HEK293 (cell line): ENCODE measurements around the gene YIF1B.
A peak's percentile ranks its signal among the peaks of the same experiment; 100 is the strongest.

Experiments used
- CTCF ChIA-PET: fragments of 350-600 bp; formaldehyde crosslinking; extraction: SDS; loops from one replicate; lab custom pipeline; 2021; ENCODE audit warnings: antibody characterized with exemption; lab: Yijun Ruan, JAX
- POLR2A ChIA-PET: fragments of 300-600 bp; formaldehyde crosslinking; extraction: SDS; loops from one replicate; lab custom pipeline; 2020; ENCODE audit warnings: antibody characterized with exemption, inconsistent platforms; lab: Yijun Ruan, JAX
- H3K27ac ChIP-seq: fragments of 200-500 bp; sonication (Bioruptor generic); 2 replicates; pipeline ENCODE4 v1.5.1; 2014; ENCODE audit warnings: low read depth, low read length, control low read depth, inconsistent platforms; ENCODE audit errors: extremely low read depth
- H3K36me3 ChIP-seq, 2 experiments: fragments of 200-500 bp in 1 of 2; sonication (Bioruptor generic) in 1 of 2; 1 replicate in 1 of 2; 2 replicates in 1 of 2; pipeline ENCODE4 v1.5.1; 2014 to 2017; ENCODE audit warnings: inconsistent platforms in 2 of 2, low read length in 2 of 2; ENCODE audit not compliant: control insufficient read depth in 2 of 2, insufficient read depth in 1 of 2
- H3K4me1 ChIP-seq: fragments of 200-500 bp; sonication (Bioruptor generic); 2 replicates; pipeline ENCODE4 v1.5.1; 2014; ENCODE audit warnings: mild to moderate bottlenecking, low read length, inconsistent platforms; ENCODE audit not compliant: control insufficient read depth, insufficient read depth
- H3K4me3 ChIP-seq: 2 replicates; pipeline ENCODE4 v1.5.1; 2011; ENCODE audit warnings: low read depth, mild to moderate bottlenecking, control low read depth, low read length, moderate library complexity
- H3K9me3 ChIP-seq: fragments of 200-500 bp; sonication (Bioruptor generic); 2 replicates; pipeline ENCODE4 v1.5.1; 2014; ENCODE audit warnings: low read depth, low read length, inconsistent platforms; ENCODE audit not compliant: control insufficient read depth, insufficient read depth
- GLIS1 ChIP-seq: fragments of 450-650 bp; formaldehyde crosslinking; IDR thresholded peaks from 2 replicates; pipeline ENCODE4 v1.5.1; 2016; ENCODE audit warnings: missing biosample characterization, missing genetic modification characterization
- KLF1 ChIP-seq: fragments of 450-650 bp; formaldehyde crosslinking; IDR thresholded peaks from 2 replicates; pipeline ENCODE4 v1.5.1; 2016; ENCODE audit warnings: missing biosample characterization, missing genetic modification characterization
- KLF17 ChIP-seq: fragments of 450-650 bp; formaldehyde crosslinking; IDR thresholded peaks from 2 replicates; pipeline ENCODE4 v1.5.1; 2016; ENCODE audit warnings: missing biosample characterization, missing genetic modification characterization
- PATZ1 ChIP-seq: fragments of 450-650 bp; formaldehyde crosslinking; IDR thresholded peaks from 2 replicates; pipeline ENCODE4 v1.5.1; 2016; ENCODE audit warnings: missing biosample characterization, missing genetic modification characterization
- ZFP37 ChIP-seq: fragments of 450-650 bp; formaldehyde crosslinking; IDR thresholded peaks from 2 replicates; pipeline ENCODE4 v1.5.1; 2016; ENCODE audit warnings: missing biosample characterization, missing genetic modification characterization
- ZNF114 ChIP-seq: fragments of 450-650 bp; formaldehyde crosslinking; IDR thresholded peaks from 2 replicates; pipeline ENCODE4 v1.5.0; 2017; ENCODE audit warnings: missing biosample characterization, missing genetic modification characterization
- ZNF248 ChIP-seq: fragments of 450-650 bp; formaldehyde crosslinking; IDR thresholded peaks from 2 replicates; pipeline ENCODE4 v1.5.1; 2017; ENCODE audit warnings: missing biosample characterization, missing genetic modification characterization
- ZNF423 ChIP-seq: fragments of 450-650 bp; formaldehyde crosslinking; IDR thresholded peaks from 2 replicates; pipeline ENCODE4 v1.5.1; 2016; ENCODE audit warnings: missing biosample characterization, missing genetic modification characterization
- ZNF529 ChIP-seq: fragments of 450-650 bp; formaldehyde crosslinking; IDR thresholded peaks from 2 replicates; pipeline ENCODE4 v1.5.1; 2017; ENCODE audit warnings: missing genetic modification characterization, missing biosample characterization; ENCODE audit not compliant: insufficient replicate concordance
- ZNF548 ChIP-seq: fragments of 450-650 bp; formaldehyde crosslinking; IDR thresholded peaks from 2 replicates; pipeline ENCODE4 v1.5.1; 2016; ENCODE audit warnings: missing biosample characterization, missing genetic modification characterization
- ZNF704 ChIP-seq: fragments of 450-650 bp; formaldehyde crosslinking; IDR thresholded peaks from 2 replicates; pipeline ENCODE4 v1.5.1; 2016; ENCODE audit warnings: missing biosample characterization, missing genetic modification characterization
- TF ChIP-seq, protein P1 (sequence below): fragments of 450-650 bp; formaldehyde crosslinking; IDR thresholded peaks from 2 replicates; pipeline ENCODE4 v1.5.0; 2017; ENCODE audit warnings: missing biosample characterization, missing genetic modification characterization, borderline replicate concordance
- TF ChIP-seq, protein P2 (sequence below): fragments of 450-650 bp; IDR thresholded peaks from 2 replicates; pipeline ENCODE4 v1.5.1; 2018; ENCODE audit warnings: missing biosample characterization, missing genetic modification characterization
- TF ChIP-seq, protein P3 (sequence below): IDR thresholded peaks from 2 replicates; pipeline ENCODE4 v1.6.1; 2011; ENCODE audit warnings: mild to moderate bottlenecking, low read depth, low read length, borderline replicate concordance
- TF ChIP-seq, protein P4 (sequence below): fragments of 450-650 bp; formaldehyde crosslinking; IDR thresholded peaks from 2 replicates; pipeline ENCODE4 v1.5.1; 2017; ENCODE audit warnings: missing biosample characterization, mild to moderate bottlenecking, missing genetic modification characterization, moderate library complexity
- TF ChIP-seq, protein P5 (sequence below): fragments of 450-650 bp; formaldehyde crosslinking; IDR thresholded peaks from 2 replicates; pipeline ENCODE4 v1.5.1; 2016; ENCODE audit warnings: missing biosample characterization, missing genetic modification characterization

Gene YIF1B

GRCh38 chr19:38308006-38308766 is 7.6 kb downstream of the YIF1B start (continued):
- peak; percentile 29; the same call in 1 of the 2 replicates for TF ChIP-seq PATZ1 (tag by site-specific recombination)
- TF ChIP-seq ZNF114 (tag by site-specific recombination), result no peak
- TF ChIP-seq, protein P1, sequence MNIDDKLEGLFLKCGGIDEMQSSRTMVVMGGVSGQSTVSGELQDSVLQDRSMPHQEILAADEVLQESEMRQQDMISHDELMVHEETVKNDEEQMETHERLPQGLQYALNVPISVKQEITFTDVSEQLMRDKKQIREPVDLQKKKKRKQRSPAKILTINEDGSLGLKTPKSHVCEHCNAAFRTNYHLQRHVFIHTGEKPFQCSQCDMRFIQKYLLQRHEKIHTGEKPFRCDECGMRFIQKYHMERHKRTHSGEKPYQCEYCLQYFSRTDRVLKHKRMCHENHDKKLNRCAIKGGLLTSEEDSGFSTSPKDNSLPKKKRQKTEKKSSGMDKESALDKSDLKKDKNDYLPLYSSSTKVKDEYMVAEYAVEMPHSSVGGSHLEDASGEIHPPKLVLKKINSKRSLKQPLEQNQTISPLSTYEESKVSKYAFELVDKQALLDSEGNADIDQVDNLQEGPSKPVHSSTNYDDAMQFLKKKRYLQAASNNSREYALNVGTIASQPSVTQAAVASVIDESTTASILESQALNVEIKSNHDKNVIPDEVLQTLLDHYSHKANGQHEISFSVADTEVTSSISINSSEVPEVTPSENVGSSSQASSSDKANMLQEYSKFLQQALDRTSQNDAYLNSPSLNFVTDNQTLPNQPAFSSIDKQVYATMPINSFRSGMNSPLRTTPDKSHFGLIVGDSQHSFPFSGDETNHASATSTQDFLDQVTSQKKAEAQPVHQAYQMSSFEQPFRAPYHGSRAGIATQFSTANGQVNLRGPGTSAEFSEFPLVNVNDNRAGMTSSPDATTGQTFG, result 0 out of 2 replicates have a peak, but pooled peaks have one; percentile 18
- peak; percentile 72 for TF ChIP-seq KLF1
- TF ChIP-seq, protein P2, sequence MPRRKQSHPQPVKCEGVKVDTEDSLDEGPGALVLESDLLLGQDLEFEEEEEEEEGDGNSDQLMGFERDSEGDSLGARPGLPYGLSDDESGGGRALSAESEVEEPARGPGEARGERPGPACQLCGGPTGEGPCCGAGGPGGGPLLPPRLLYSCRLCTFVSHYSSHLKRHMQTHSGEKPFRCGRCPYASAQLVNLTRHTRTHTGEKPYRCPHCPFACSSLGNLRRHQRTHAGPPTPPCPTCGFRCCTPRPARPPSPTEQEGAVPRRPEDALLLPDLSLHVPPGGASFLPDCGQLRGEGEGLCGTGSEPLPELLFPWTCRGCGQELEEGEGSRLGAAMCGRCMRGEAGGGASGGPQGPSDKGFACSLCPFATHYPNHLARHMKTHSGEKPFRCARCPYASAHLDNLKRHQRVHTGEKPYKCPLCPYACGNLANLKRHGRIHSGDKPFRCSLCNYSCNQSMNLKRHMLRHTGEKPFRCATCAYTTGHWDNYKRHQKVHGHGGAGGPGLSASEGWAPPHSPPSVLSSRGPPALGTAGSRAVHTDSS (tag by site-specific recombination), result no peak
- TF ChIP-seq ZNF529, result no peak
- TF ChIP-seq, protein P3, sequence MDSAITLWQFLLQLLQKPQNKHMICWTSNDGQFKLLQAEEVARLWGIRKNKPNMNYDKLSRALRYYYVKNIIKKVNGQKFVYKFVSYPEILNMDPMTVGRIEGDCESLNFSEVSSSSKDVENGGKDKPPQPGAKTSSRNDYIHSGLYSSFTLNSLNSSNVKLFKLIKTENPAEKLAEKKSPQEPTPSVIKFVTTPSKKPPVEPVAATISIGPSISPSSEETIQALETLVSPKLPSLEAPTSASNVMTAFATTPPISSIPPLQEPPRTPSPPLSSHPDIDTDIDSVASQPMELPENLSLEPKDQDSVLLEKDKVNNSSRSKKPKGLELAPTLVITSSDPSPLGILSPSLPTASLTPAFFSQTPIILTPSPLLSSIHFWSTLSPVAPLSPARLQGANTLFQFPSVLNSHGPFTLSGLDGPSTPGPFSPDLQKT, result no peak
- peak; percentile 57 for TF ChIP-seq KLF17 (tag by site-specific recombination)

DNA sequence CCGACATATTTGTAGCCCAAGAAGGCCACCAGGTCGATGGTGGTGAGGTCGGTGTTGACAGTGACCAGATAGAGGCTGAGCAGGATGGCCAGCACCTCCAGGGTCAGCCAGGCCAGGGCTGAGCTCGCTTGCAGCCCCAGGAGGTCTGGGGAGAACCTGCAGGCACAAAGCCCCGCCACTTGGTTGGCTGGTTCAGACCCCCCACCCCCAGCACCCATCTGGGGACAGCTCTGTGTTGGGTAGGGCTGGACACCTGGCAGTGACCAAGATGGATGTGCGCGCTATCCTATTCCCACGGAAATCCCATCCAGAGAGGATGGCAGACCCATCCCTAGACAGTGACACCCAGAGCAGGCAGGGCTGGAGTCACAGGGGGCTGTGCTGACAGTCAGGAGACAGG is 8.2 kb downstream of the YIF1B start:
- peaks cover 11% of the 10 kb centered on the region for H3K4me1 ChIP-seq
- no peak overlapping the region for H3K27ac ChIP-seq
- no peak overlapping the region for H3K4me3 ChIP-seq
- TF ChIP-seq, protein P4, sequence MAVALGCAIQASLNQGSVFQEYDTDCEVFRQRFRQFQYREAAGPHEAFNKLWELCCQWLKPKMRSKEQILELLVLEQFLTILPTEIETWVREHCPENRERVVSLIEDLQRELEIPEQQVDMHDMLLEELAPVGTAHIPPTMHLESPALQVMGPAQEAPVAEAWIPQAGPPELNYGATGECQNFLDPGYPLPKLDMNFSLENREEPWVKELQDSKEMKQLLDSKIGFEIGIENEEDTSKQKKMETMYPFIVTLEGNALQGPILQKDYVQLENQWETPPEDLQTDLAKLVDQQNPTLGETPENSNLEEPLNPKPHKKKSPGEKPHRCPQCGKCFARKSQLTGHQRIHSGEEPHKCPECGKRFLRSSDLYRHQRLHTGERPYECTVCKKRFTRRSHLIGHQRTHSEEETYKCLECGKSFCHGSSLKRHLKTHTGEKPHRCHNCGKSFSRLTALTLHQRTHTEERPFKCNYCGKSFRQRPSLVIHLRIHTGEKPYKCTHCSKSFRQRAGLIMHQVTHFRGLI, result peak; percentile 85
- TF ChIP-seq ZNF248 (tag by site-specific recombination), result no peak
- TF ChIP-seq, all 188 proteins: peak for 1
- no peaks in the 10 kb centered on the region for H3K9me3 ChIP-seq
- CTCF ChIA-PET, result interaction anchor here (0.5 kb wide), 1 partner anchor 1936 kb away, joined by 3 read pairs; no protein-coding TSS in a partner anchor
- peaks cover 13 to 20% of the 10 kb centered on the region in 2 experiments; a peak in 2 of 3 replicates for H3K36me3 ChIP-seq
- POLR2A ChIA-PET, result interaction anchor here (0.6 kb wide), 1 partner anchor 52 kb away, joined by 8 read pairs; no protein-coding TSS in a partner anchor

GRCh38 chr19:38307076-38307475 is 8.7 kb downstream of the YIF1B start:
- no peak overlapping the region for H3K4me3 ChIP-seq
- CTCF ChIA-PET, result interaction anchor here (0.5 kb wide), 1 partner anchor 1937 kb away, joined by 3 read pairs; no protein-coding TSS in a partner anchor
- H3K36me3 ChIP-seq, result peaks cover 13 to 20% of the 10 kb centered on the region in 2 experiments; a peak in 2 of 3 replicates
- peaks cover 11% of the 10 kb centered on the region for H3K4me1 ChIP-seq
- no peak overlapping the region for H3K27ac ChIP-seq
- POLR2A ChIA-PET, result no interaction called here
- TF ChIP-seq, protein P5, sequence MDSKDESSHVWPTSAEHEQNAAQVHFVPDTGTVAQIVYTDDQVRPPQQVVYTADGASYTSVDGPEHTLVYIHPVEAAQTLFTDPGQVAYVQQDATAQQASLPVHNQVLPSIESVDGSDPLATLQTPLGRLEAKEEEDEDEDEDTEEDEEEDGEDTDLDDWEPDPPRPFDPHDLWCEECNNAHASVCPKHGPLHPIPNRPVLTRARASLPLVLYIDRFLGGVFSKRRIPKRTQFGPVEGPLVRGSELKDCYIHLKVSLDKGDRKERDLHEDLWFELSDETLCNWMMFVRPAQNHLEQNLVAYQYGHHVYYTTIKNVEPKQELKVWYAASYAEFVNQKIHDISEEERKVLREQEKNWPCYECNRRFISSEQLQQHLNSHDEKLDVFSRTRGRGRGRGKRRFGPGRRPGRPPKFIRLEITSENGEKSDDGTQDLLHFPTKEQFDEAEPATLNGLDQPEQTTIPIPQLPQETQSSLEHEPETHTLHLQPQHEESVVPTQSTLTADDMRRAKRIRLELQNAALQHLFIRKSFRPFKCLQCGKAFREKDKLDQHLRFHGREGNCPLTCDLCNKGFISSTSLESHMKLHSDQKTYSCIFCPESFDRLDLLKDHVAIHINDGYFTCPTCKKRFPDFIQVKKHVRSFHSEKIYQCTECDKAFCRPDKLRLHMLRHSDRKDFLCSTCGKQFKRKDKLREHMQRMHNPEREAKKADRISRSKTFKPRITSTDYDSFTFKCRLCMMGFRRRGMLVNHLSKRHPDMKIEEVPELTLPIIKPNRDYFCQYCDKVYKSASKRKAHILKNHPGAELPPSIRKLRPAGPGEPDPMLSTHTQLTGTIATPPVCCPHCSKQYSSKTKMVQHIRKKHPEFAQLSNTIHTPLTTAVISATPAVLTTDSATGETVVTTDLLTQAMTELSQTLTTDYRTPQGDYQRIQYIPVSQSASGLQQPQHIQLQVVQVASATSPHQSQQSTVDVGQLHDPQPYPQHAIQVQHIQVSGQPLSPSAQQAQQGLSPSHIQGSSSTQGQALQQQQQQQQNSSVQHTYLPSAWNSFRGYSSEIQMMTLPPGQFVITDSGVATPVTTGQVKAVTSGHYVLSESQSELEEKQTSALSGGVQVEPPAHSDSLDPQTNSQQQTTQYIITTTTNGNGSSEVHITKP, result no peak
- TF ChIP-seq ZFP37 (tag by site-specific recombination) (no peak), GLIS1 (no peak), ZNF423 (no peak), ZNF548 (no peak), ZNF704 (no peak)
- H3K9me3 ChIP-seq, result no peaks in the 10 kb centered on the region
